Activated T-cell treated with anti-CD3 and anti-CD28 coated beads, Interleukin-2, amount 50 U/mL, for 72 hours (primary cell): ENCODE results near the gene CSH2. TPM values are rescaled to one million over a fixed set of nuclear protein-coding genes. Genes with fewer than 3 reads are reported as not detected.
"Not testable (repeated sequence)": the region's sequence is repeated elsewhere in the genome, so short reads cannot be mapped to it uniquely, and the experiment has no call there.

ENCODE experiments used
- ATAC-seq, 2 donors: fragments of 150-1000 bp; cut with Tn5 transposase; replicated peaks in 1 of 2; 2 replicates each; pipeline ENCODE4 v1.10.0; 2021; ENCODE audit warnings: moderate library complexity in 2 of 2, mild to moderate bottlenecking in 1 of 2
- DNase-seq, 2 donors: peaks; one replicate each; pipeline ENCODE4 v3.0.0; 2021 to 2022; ENCODE audit warnings: mixed read lengths in 1 of 2
- H3K27ac Mint-ChIP-seq: one replicate; pipeline ENCODE4 v1.8.0; 2022; ENCODE audit warnings: mild to moderate bottlenecking, moderate library complexity, mixed read lengths
- H3K27me3 Mint-ChIP-seq: one replicate; pipeline ENCODE4 v1.8.0; 2022; ENCODE audit warnings: low read depth, mixed read lengths
- H3K36me3 Mint-ChIP-seq, 2 donors: one replicate each; pipeline ENCODE4 v1.8.0; 2022; ENCODE audit warnings: mixed read lengths in 2 of 2, mild to moderate bottlenecking in 1 of 2; ENCODE audit not compliant: insufficient read depth in 2 of 2
- H3K4me1 Mint-ChIP-seq: one replicate; pipeline ENCODE4 v1.8.0; 2022; ENCODE audit warnings: low read depth, mixed read lengths
- H3K4me3 Mint-ChIP-seq, 2 donors: one replicate each; pipeline ENCODE4 v1.8.0; 2022; ENCODE audit warnings: mild to moderate bottlenecking in 2 of 2, mixed read lengths in 2 of 2, moderate library complexity in 2 of 2
- H3K9me3 Mint-ChIP-seq, 2 donors: one replicate each; pipeline ENCODE4 v1.8.0; 2022; ENCODE audit warnings: mixed read lengths in 2 of 2
- total RNA-seq, 2 donors: library from RNA; stranded (reverse); gene quantifications; one replicate each; pipeline ENCODE4 v1.2.3, GENCODE V29; 2022

CSH2 gene
- total RNA-seq, 2 donors from 2014 or later = not detected

DNA sequence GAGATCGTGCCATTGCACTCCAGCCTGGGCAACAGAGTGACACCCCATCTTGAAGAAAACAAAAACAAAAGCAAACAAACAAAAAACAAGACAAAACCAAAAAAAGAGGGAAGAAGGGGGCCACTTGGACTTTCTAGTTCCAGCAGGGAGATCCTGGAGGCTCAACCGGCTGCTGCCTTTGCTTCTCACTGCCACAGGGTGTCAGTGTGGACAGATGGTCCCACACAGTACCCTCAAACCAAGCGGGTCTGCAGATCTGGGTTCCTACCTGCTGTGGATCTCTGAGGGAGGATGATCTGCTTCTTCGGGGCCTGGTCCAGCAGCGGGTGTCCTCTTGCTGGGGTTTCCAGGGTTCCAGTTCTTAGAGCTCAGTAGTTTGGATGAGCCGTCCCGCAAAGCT, 6.9 kb downstream of the CSH2 start:
- ATAC-seq, H3K4me3 Mint-ChIP-seq, H3K36me3 Mint-ChIP-seq, H3K9me3 Mint-ChIP-seq, H3K27ac Mint-ChIP-seq, H3K4me1 Mint-ChIP-seq, H3K27me3 Mint-ChIP-seq, DNase-seq: not testable (repeated sequence)

DNA sequence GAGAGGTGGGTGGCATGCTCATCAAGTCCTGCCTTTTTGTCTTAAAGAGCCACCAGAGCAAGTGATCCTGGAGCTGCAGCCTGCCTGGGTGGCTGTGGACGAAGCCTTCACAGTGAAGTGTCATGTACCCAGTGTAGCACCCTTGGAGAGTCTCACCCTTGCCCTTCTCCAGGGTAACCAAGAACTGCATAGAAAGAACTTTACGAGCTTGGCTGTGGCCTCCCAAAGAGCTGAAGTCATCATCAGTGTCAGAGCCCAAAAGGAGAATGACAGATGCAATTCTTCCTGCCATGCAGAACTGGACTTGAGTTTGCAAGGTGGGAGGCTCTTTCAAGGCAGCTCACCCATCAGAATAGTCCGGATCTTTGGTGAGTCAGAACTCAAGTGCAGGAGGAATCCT, 14.2 kb downstream of the CSH2 start:
- ATAC-seq (no peak), DNase-seq (no peak)
- H3K27me3 Mint-ChIP-seq = peaks cover 8% of the 10 kb centered on the region
- no peaks in the 10 kb centered on the region for H3K36me3 Mint-ChIP-seq
- H3K4me1 Mint-ChIP-seq = no peaks in the 10 kb centered on the region
- H3K27ac Mint-ChIP-seq = no peak overlapping the region
- no peak overlapping the region for H3K4me3 Mint-ChIP-seq
- H3K9me3 Mint-ChIP-seq = no peaks in the 10 kb centered on the region

DNA sequence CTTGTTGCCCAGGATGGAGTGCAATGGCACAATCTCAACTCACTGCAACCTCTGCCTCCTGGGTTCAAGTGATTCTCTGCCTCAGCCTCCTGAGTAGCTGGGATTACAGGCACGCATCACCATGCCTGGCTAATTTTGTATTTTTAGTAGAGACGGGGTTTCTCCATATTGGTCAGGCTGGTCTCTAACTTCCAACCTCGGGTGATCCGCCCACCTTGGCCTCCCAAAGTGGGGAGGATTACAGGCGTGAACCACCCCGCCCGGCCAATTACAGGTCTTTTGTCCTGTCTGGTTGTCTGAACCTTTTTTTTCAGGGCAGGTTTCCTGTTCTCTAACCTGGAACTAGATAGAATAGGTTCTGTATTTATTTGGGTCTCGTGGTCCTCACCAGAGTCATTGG, 17.1 kb downstream of the CSH2 start:
- H3K36me3 Mint-ChIP-seq, DNase-seq, H3K4me3 Mint-ChIP-seq, H3K9me3 Mint-ChIP-seq, H3K27ac Mint-ChIP-seq, H3K4me1 Mint-ChIP-seq, ATAC-seq, H3K27me3 Mint-ChIP-seq: not testable (repeated sequence)

DNA sequence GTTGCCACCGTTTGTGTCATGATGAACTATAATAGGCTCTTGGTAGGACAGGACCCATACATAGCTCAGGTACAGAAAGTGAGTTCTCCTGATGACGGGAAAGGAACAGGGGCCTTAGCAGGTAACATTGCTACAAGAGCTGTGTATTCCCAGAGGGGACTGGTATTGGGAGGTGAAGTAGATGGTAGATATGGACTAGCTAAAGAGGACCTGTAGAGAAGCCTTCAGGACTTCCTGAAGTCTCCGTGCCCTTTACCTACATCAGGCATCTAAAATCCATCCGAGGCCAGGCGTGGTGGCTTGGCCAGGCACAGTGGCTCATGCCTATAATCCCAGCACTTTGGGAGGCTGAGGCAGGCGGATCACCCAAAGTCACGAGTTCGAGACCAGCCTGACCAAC, 18.3 kb downstream of the CSH2 start:
- Mint-ChIP-seq H3K4me3 (no peak overlapping the region), H3K27ac (no peak overlapping the region), H3K9me3 (no peaks in the 10 kb centered on the region), H3K4me1 (no peaks in the 10 kb centered on the region), H3K36me3 (no peaks in the 10 kb centered on the region), H3K27me3 (peaks cover 6% of the 10 kb centered on the region)
- ATAC-seq (no peak), DNase-seq (no peak)

DNA sequence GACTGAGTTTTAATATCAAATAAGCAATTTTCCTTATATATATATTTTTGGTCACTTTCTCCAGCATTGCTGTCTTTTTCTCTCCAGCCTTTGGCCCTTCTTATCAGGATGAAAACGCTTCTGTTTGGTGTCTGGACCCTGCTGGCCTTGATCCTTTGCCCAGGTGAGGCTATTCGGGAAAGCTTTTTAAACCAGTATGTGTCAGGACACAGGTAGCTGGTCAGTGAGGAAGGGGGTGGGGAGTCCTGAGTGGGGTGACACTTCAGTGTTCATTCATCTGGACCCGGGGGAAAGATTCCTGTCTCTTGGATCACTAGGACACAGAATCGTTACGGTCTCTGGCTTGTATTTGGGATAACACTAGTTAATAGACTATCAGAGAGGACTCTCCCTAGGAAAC, 18.8 kb downstream of the CSH2 start:
- ATAC-seq (no peak), DNase-seq (no peak)
- Mint-ChIP-seq H3K4me3 (no peak overlapping the region), H3K27ac (no peak overlapping the region), H3K36me3 (no peaks in the 10 kb centered on the region), H3K9me3 (no peaks in the 10 kb centered on the region), H3K27me3 (peaks cover 1% of the 10 kb centered on the region), H3K4me1 (no peaks in the 10 kb centered on the region)

DNA sequence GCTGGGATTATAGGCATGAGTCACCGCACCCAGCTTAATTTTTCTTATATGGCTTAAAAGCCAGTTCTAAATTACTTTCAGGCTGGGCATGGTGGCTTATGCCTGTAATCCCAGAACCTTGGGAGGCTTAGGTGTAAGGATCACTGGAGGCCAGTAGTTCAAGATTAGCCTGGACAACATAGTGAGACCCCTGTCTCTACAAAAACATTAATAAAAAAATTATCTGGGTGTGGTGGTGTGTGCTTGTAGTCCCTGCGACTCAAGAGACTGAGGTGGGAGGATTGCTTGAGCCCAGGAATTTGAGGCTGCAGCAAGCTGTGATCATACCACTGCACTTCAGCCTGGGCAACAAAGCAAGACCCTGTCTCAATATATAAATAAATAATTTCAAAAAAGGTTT, 20.2 kb downstream of the CSH2 start:
- peaks cover 11% of the 10 kb centered on the region for H3K4me1 Mint-ChIP-seq
- H3K27me3 Mint-ChIP-seq = no peaks in the 10 kb centered on the region
- DNase-seq (no peak), ATAC-seq (no peak)
- H3K36me3 Mint-ChIP-seq = peaks cover under 1% of the 10 kb centered on the region in 2 donors
- peaks cover 0 to under 1% of the 10 kb centered on the region in 2 donors for H3K9me3 Mint-ChIP-seq
- no peak overlapping the region for H3K4me3 Mint-ChIP-seq
- no peak overlapping the region for H3K27ac Mint-ChIP-seq

DNA sequence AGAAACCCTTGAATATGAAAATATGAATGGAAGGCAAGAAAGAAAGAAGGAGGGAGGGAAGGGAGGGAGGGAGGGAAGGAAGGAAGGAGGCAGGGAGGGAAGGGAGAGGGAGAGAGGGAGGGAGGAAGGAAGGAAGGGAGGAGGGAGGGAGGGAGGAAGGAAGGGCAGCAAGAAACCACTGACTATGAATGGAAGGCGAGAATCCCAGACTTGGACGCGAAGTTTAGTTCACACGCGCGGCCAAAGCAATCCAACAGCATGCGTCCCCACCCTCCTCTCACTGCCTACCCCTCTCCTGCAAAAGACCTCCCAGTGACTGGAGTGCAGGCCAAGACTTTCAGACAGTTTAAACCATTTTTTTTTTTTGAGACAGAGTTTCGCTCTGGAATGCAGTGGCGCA, 23.1 kb downstream of the CSH2 start:
- Mint-ChIP-seq H3K36me3 (peaks cover 5 to 8% of the 10 kb centered on the region in 2 donors), H3K27ac (no peak overlapping the region), H3K4me3 (no peak overlapping the region), H3K9me3 (peaks cover 3 to 5% of the 10 kb centered on the region in 2 donors), H3K27me3 (no peaks in the 10 kb centered on the region), H3K4me1 (peaks cover 18% of the 10 kb centered on the region)
- no peak for ATAC-seq
- no peak for DNase-seq

DNA sequence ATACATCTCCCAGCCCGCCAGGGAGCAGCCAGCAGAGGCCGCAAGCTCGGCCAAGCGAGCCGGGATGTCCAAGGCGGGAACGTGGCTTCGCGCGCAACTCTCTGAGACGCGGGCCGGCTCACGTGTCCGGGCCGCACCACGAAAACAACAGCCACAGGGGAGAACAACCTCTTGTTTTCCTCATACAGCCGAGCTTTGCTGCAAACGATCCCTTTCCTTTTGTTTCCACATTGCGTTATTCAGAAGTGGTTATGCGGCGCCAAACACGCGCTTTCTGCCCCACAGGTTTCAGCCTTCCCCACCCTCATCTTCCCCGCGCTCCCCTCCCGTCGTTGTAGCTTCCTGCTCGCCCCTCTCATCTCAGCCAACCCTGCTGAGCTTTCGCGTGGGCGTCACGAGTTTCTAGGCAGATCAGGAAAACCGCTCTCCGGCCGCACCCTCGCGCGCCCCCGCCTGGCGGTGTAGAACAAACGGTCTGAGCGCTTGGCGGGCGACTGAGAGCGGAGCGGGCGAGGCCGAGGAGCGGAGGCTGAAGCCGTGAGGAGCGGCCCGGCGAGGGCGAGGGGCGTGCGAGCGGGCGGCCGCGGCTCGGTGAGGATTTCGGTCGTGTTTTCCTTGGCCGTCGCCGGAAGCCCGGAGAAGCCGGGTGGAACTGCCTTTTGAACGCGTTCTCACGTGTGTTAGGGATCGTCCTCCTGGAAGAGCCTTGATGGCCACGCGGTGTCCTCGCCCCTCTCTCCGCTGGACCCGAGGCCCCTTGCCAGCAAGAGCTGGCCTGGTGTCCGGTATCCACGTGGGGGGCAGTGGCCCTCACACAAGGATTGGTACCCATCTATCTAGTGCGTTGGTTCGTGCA, 24.4 kb downstream of the CSH2 start:
- peak; percentile 95 for ATAC-seq
- H3K4me1 Mint-ChIP-seq = peaks cover 22% of the 10 kb centered on the region
- peak overlapping the region; percentile 87 for H3K27ac Mint-ChIP-seq

DNA sequence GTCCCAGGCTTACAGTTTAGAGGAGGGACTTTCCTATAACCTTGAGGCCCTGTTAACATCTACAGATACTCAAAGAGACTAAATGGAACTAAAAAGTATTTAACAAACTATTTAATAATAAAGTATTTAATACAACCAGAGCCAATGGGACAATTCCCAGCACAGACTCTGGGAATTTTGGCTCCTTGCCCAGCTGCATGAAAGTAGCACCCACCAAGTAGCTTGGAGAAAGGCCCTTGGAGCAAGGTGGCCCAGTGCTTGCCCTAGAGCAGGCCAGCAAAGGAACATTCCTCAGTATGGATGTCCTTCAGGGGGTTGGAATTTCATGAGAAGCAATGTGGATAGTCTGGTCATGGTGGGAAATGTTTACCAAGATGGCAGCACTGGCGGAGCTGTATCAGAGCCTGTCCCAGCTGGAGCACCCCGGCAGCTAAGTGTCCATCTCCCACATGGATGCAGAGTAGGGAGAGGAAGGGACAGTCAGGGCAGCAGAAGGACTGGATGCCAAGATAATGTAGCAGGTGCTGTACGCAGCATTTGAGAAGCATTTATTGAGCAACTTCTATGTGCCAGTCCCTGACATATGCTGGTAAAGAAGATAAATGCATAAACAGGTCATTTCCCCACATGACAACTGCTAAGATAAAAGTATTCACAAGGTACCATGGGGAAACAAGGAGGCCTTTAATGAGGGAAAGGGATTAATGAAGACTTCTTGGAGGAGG, 25.8 kb downstream of the CSH2 start:
- Mint-ChIP-seq H3K4me1 (peaks cover 32% of the 10 kb centered on the region), H3K4me3 (peak overlapping the region; percentile 28 to 85), H3K27ac (no peak overlapping the region), H3K27me3 (no peaks in the 10 kb centered on the region), H3K9me3 (peaks cover 3 to 5% of the 10 kb centered on the region in 2 donors), H3K36me3 (peaks cover 5 to 8% of the 10 kb centered on the region in 2 donors)
- no peak for ATAC-seq
- no peak for DNase-seq

More for the DNA sequence above, 24.4 kb downstream of the CSH2 start:
- no peaks in the 10 kb centered on the region for H3K27me3 Mint-ChIP-seq
- H3K9me3 Mint-ChIP-seq = peaks cover 3 to 5% of the 10 kb centered on the region in 2 donors
- DNase-seq = peak; percentile 98 to 99
- H3K36me3 Mint-ChIP-seq = peaks cover 5 to 8% of the 10 kb centered on the region in 2 donors
- H3K4me3 Mint-ChIP-seq = peak overlapping the region; percentile 62 to 85

DNA sequence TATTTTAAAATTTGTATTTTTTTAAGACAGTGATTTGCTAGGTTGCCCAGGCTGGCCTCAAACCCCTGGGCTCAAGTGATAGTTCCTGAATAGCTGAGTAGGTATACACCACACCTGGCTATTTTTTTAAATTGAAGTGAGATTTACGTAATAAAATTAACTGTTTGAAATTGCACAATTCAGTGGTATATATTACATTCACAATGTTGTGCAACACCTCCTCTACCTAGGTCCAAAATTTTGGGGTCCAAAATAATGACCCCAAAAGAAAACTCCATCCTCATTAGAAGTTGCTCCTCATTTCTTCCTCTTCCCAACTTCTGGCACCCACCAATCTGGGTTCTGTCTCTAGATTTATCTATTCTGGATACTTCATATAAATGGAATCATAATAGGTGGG, 28.0 kb downstream of the CSH2 start:
- ATAC-seq = no peak
- H3K9me3 Mint-ChIP-seq = peaks cover 3 to 5% of the 10 kb centered on the region in 2 donors
- no peak overlapping the region for H3K27ac Mint-ChIP-seq
- H3K27me3 Mint-ChIP-seq = no peaks in the 10 kb centered on the region
- no peak for DNase-seq
- peak overlapping the region in 1 of 2 donors; percentile 3 for H3K4me3 Mint-ChIP-seq
- peaks cover 41% of the 10 kb centered on the region for H3K4me1 Mint-ChIP-seq
- H3K36me3 Mint-ChIP-seq = peaks cover 6 to 11% of the 10 kb centered on the region in 2 donors

DNA sequence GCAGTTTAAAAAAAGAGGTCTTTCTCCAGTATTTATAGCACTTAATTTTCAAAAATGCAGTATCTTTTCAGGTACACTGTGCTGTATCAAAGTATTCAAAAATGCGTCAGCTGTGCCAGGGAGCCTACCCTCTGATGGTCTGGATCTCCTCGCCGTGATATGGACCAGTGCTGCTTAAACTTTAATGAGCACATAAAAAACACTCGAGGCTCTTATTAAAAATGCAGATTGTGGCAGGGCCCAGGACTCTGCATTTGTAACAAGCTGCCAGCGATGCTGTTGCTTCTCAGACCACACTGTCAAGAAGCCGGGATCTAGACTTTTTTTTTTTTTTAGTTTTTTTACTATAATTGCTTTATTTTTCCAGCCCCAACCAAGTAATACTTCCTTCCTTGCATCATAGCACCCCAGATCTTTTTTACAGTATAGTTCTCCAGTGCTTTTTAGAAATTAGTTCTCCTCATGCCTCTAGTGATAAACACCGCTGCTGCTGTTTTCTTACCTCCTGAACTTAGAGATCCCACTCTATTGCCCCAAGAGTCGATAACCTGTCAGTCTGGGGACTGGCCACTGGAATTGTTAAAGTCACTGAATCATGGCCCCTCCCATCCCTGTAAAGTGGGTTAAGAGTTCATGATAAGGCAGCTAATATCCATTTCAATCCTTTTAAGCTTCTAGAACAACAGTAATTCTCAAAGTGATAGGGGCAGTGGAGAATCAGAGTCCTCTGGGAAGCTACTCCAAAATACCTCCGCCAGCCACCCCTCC, 29.4 kb downstream of the CSH2 start:
- peak overlapping the region; percentile 95 for H3K27ac Mint-ChIP-seq
- peaks cover 50% of the 10 kb centered on the region for H3K4me1 Mint-ChIP-seq
- no peaks in the 10 kb centered on the region for H3K27me3 Mint-ChIP-seq
- H3K4me3 Mint-ChIP-seq = peak overlapping the region; percentile 90 to 93
- no peak for DNase-seq
- peaks cover 3 to 5% of the 10 kb centered on the region in 2 donors for H3K9me3 Mint-ChIP-seq
- no peak for ATAC-seq
- peaks cover 6 to 11% of the 10 kb centered on the region in 2 donors for H3K36me3 Mint-ChIP-seq

DNA sequence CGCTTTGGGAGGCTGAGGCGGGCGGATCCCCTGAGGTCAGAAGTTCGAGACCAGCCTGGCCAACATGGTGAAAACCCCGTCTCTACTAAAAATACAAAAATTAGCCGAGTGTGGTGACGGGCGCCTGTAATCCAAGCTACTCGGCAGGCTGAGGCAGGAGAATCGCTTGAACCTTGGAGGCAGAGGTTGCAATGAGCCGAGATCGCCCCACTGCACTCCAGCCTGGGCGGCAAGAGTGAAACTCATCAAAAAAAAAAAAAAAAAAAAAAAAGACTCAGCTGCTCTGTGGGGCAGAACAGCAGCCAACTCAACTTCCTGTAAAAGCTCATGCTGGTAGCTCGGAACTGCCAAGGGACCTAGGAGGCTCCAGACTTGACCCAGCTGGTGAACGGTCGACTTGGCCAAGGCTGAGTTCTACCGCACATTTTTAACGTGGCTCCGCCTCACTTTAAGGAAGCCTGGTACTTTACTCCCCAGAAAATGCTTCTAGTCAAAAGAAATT, 30.0 kb downstream of the CSH2 start:
- peak; percentile 41 to 43 for DNase-seq
- not testable (repeated sequence) for H3K9me3 Mint-ChIP-seq, H3K27me3 Mint-ChIP-seq
- ATAC-seq = peak; percentile 23 to 26
- Mint-ChIP-seq H3K4me3 (peak overlapping the region; percentile 90 to 93), H3K4me1 (peaks cover 50% of the 10 kb centered on the region), H3K27ac (peak overlapping the region; percentile 95), H3K36me3 (peaks cover 6 to 11% of the 10 kb centered on the region in 2 donors)
